Hepatic stellate cell (primary cell): Measurements from ENCODE around the gene GORASP2.

Experiments
- DNase-seq: peaks from one replicate; pipeline ENCODE4 v3.0.0; 2011; ENCODE audit warnings: low spot score

GORASP2 gene

DNA sequence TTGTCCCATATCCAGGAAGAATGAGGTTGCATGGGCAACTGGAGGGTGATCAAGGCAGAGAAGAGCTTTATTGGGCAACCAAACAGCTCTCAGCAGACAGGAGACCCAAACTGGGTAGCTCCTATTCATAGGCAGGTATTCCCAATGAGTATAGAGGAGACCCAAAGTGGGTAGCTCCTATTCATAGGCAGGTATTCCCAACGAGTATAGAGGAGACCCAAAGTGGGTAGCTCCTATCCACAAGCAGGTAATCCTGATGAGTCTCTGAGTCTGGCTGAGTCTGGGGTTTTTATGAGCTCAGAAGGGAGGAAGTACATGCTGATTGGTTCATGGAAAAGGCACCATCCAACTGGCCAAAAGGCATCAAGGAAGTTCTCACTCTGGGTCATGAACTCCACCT, 5.3 kb upstream of the GORASP2 start:
- no peak for DNase-seq

DNA sequence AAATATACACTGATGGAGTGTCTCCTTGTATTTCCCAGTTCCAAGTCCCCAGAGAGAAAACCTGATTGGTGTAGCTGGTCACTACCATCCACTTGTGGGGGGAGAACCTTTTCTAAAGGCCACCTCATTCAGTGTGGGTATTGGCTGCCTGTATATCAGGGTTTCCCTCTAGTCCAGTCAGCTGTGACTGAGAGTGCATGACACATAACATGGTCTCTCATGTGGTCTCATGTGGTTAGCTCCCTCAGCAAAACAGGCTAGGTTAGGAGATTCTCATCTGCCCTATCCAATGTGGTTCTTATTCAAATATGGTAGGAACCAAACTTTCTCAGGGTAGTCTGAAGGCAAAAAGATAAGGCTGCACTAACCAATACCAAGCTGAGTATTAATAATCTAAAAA, 4.1 kb upstream of the GORASP2 start:
- DNase-seq = no peak

DNA sequence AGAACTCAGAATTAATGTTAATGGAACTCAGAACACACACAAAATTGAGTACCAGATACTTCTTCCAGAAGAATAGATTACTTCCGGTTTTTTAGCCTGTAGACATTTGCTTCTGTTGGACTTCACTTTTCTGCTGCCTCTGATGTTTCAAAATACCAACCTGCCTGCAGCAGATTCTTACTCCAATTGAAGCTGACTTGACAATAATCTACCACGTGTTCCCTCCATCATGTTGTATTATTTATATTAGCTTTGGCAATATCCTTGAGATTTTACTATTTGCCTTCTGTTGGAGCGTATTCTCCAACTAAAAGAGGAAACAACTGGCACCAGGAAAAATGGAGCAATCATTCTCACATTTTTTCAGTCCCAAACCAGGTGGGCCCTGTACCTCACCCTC, 3.1 kb upstream of the GORASP2 start:
- no peak for DNase-seq

DNA sequence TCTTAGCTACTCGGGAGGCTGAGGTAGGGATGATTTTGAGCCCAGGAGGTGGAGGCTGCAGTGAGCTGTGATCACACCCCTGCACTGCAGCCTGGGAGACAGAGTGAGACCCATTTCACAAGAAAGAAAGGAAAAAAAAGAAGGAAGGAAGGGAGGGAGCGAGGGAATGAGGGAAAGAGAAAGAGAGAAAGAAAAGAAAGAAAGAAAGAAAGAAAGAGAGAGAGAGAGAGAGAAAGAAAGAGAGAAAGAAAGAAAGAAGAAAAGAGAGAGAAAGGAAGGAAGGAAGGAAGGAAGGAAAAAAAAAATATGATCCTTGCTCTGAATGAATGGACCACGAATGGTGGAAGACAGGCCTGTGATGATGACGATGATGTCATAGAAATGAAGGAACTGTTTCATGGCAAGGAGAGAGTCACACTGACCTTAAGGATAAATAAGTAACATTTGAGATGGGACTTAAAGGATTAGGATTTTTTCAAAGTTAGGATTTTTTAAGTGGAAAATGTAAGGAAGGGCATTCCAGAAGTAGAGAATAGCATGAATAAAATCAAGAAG, 2.2 kb upstream of the GORASP2 start:
- no peak for DNase-seq

DNA sequence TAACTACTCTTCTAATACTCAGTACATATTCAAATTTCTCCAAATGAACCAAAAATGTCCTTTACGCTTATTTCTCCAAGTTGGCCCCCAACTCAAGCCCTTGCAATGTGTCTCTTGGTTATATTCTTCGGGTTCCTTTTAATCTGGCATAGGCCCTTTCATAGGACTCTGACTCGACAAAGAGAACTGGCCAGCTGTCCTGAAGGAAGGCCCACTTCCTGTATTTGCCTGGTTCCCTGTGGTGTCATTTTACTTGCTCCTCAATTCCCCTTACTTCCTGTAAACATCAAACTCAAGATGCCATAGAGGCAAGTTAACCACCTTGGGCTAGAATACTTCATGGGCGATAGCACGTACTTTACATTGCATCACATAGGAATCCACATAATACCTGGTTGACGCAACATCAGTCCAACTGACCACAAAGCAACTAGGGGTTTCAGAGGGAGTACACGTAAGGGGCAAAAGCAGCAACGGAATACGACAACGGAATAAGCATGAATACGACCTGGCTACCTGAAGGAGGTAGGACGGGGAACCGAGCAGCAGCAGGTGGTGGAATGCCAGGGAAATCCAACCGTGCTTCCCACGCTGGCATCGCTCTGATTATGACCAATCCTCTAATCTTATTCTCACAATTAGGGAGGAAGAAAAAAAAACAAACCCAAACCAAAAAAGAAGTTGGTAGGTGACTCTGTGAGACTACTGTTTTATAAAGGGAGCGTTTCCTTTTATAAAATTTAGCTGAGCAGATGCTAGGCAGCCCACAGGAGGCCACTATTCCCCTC, 823 bp upstream of the GORASP2 start:
- no peak for DNase-seq

DNA sequence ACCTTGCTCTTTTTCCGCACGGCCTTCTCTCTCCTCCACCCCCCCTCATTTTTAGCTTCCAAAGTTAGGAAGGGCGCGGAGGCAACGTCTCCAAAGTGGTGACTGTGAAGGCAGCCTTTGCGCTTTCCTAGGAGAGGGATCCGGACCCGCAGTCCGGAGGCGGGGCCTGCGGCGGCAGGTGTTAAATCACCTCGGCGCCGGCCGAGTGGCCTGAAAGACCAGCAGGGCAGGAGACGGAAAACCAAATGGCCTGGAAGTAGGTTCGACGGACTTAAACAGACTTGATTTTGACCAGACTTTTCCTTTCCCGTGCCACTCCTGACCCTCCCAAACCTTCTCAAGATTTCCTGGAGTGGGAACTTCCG, 615 bp downstream of the GORASP2 start:
- peak; percentile 48 for DNase-seq

DNA sequence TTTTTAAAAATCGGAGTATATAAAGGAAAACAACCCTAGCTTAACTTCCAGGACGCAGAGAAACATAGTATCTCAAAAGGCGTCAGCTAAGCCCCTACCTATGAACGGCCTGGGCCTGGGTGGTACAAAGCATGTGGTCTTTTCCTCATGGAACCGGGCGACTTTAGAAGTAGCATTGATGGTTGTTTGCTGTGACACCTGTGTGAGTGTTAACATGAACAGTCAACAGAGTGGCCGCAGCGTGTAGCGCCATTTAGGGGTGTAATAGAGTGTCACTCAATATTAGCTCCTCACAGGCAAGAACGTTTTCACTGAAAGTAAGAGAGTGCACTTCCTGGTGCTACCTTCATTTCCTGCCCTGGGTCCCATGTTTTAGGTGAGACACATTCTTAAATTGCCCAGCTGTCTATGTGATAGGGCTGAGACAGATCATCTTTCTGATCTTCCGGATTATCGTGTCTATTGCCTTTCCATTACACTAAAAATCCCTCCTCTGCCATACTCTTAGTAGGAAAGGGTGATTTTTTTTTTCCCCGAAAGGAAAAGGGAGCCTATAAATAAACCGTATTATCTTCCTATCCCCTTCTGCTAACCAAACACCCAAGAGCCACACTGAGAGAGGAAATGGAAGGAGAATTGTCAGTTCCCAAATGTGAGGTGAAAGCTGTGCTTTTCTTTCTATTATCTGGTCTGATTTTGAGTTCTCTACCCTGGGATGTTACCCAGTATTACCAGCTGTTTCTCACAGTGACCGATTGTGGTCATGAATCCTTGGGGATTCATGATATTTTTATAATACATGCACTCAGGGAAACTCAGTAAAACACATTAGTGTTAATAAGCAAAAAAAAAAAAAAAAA, 1.3 kb downstream of the GORASP2 start:
- DNase-seq = peak; percentile 45

DNA sequence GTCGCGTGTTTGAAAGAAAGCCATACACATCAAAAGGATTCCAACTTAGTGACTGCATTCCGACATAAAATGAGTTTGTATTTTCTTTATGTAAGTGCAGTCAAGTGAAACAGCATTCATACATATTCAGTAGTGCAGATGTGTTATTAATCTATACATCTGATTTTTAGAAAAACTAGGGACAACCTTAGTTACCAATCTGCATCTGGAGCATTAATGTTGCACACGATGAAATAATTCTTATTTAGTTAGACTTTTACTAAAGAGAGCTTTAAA, 1.9 kb downstream of the GORASP2 start:
- DNase-seq = no peak

DNA sequence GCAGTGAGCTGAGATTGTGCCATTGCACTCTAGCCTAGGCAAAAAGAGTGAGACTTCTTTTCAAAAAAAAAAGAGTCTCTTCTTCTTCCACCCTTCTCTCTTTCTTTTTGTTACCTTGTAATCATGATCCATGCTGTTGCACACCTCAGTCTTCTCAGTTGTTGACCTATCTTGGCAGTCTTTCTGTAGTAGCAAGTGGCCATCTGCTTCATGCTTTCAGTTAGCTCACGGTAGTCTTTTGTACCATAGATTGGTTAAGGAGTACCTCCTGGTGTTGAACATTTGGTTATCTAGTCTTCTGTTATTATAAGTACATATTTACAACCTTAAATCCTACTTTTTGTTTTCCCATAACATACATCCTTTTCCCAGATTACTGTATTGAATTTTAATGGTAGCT, 3.1 kb downstream of the GORASP2 start:
- no peak for DNase-seq

DNA sequence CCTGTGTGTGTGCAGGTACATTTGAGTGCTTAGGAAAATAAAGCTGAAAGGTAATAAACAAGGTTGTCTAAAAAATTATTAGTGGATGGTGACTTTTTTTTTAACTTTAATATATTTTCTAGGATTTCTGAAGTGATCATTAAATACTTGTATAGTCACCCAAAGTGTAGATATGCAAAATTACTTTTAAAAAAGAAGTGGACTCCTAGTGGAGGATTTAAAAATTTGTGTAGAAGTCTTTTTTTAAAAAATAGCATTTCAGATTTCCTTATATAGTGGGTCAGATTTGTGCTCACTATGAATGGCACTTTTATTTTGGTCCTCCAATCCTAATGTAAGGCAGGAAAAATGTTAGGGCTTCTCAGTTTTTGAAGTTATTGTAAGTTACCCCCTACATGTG, 3.9 kb downstream of the GORASP2 start:
- DNase-seq = no peak

DNA sequence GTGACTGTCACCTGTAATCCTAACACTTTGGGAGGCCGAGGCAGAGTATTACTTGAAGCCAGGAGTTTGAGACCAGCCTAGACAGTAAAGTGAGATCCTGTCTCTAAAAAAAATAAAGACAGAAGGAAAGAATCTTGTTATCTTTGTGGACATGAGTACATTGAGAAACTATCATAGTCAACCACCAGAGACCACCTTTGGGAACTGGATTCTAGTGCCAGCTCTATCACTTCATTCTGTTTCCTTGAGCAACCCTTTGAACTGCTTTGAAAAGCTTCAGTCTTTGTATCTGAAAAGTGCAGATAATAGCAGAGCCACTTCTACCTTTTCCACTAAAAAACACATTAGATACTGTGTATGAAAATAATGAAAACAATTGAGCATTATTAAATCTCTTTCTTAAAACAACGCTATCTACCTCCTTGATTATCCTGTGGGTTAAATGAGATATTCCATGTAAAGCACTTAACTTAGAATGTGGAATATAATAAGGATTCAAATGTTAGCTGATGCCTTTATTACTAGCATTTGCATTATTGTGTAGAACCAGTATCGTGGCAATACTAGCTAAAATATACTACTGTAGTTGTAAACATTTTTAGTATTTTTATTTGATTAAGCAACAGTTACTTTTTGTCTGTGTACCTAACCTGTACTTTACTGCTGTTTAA, 8.8 kb downstream of the GORASP2 start:
- no peak for DNase-seq

DNA sequence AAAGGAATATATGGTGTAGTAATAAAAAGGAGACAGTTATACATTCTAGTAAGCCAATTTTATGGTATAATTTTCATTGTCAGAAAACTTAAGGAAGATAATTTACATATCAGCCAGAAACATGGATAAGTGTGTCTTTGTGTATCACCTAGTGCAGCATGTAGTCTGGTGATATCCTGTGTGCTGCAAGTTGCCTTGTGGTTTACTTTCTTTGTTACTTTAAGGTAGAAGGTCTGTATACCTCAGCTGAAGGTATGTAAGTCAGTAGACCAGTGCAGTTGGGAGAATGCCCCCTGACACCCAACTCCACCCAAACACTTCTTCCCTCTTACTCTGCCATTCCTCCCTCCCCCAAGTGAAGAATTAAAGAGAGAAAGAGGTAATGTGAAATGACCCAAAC, 11.0 kb downstream of the GORASP2 start:
- DNase-seq = no peak

DNA sequence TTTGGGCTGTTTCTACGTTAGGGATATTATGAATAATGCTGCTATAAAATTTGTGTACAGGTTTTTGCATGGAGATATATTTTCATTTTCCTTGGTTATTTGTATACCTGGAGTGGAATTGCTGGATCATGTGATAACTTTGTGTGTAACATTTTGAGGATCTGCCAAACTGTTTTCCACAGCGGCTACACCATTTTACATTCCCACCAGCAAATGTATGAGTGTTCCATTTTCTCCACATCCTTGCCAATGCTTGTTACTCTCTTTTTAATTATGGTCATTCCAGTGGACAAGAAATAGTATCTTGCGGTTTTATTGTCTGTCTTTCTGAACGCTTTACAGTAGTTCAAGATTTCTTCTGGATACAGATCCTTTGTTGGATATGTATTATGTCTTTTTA, 13.6 kb downstream of the GORASP2 start:
- no peak for DNase-seq

DNA sequence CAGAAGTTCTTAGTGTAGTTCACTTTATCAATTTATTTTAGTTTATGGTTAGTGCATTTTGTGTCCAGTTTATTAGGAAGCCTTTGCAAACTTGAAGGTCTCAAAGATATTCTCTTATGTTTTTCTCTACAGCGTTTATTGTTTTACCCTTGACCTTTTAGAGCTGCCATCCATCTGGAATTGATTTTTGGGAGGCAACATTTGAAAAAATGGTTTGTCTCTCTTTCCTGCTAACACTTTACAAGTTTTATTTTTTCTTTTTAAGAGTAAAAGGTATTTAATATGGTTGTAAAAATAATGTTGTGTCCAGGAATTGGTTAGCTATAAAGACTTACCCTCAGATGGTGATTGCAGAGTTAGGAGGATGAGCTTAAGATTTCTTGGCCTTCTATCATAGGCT, 14.0 kb downstream of the GORASP2 start:
- DNase-seq = no peak

DNA sequence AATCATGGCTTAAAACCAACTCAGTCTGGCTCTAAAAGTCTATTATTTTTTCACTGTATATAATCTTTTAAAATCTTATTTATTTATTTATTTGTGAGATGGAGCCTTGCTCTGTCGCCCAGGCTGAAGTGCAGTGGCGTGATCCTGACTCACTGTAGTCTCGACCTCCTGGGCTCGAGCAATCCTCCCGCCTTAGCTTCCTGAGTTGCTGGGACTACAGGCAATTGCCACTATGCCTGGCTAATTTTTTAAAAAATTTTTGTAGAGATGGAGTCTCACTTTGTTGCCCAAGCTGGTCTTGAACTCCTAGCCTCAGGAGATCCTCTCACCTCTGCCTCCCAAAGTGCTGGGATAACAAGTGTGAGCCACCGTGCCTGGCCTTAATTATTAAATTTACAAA, 14.5 kb downstream of the GORASP2 start:
- no peak for DNase-seq

DNA sequence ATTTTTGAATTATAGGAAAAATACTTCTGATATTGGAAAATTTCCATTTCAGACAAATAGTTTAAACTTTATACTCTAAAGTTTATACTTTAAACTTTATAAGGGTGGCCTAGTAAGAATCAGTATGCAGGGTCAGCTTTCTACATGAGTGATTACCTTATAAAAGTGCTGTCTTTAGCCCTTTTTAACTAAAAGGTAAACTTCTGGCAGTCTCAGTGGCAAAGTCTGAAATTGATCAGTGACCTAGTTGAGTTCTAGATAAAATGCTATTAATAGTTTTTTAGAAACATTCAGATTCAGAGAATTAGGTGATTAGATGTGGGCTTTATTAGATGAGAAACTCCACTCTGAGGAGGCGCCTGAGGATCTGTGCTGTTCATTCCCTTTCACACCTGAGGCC, 15.5 kb downstream of the GORASP2 start:
- DNase-seq = no peak

DNA sequence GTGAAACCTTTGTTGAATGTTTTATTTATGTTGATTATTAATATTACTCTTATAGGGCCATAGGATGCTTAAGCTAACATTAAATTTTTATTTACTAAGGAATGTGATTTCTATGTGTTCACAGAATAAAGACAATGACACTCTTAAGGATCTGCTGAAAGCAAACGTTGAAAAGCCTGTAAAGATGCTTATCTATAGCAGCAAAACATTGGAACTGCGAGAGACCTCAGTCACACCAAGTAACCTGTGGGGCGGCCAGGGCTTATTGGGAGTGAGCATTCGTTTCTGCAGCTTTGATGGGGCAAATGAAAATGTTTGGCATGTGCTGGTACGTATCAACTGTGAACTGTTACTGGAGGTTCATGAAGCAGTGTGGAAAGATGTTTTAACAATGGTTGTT, 20.4 kb downstream of the GORASP2 start:
- no peak for DNase-seq

DNA sequence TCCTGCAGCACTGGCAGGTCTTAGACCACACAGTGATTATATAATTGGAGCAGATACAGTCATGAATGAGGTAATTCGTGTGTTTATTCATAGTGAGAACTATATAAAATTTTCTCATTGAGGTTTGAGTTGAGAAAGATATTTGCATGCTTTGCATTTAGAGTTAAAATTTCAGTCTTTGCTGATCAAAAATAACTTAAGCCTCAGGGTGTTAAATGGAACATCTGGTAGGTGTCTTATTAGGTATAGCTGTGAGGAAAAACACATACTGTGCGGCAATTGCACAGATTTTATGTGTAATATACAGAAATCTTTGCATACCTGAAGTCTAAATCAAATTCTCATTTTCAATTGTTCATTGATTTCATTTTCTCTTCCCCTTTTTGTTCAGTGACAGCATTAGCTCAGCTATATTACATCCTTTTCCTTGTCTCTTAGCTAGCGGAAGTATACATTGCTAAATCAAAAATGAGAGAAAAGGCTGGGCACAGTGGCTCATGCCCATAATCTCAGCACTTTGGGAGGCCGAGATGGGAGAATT, 21.2 kb downstream of the GORASP2 start:
- DNase-seq = no peak

DNA sequence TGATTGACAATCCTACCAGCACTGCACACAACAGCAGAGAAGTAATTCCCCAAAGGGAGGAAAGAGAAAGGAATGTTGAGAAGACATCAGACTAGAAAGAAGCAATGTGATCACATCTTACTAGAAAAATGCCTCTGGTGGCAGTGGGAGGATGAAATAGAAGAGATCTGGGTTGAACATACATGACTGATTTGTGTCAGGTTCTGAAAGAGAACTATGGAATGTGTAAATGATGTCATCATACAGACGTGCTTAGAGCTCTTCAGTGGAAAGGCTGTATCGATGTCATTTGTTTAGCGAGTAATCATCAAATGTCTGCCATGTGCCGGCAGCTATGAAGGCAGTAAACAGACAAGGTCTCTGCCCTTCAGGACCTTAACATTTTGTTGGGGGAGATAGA, 24.9 kb downstream of the GORASP2 start:
- no peak for DNase-seq

DNA sequence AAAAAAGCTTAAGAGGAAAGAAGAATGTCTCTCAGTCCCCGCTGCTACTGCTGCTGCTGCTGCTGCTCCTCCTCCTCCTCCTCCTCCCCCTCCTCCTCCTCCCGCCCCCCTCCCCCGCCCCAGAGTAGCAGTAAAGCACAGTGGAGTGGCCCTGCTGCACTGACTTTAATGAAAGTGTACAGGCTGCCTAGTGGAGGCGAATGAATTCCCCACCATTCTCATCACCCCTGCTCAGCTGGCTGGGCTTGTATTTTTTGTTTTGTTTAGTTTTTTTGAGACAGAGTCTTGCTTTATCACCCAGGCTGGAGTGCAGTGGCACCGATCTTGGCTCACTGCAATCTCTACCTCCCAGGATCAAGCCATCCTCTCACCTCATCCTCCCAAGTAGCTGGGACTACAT, 34.3 kb downstream of the GORASP2 start:
- DNase-seq = no peak

DNA sequence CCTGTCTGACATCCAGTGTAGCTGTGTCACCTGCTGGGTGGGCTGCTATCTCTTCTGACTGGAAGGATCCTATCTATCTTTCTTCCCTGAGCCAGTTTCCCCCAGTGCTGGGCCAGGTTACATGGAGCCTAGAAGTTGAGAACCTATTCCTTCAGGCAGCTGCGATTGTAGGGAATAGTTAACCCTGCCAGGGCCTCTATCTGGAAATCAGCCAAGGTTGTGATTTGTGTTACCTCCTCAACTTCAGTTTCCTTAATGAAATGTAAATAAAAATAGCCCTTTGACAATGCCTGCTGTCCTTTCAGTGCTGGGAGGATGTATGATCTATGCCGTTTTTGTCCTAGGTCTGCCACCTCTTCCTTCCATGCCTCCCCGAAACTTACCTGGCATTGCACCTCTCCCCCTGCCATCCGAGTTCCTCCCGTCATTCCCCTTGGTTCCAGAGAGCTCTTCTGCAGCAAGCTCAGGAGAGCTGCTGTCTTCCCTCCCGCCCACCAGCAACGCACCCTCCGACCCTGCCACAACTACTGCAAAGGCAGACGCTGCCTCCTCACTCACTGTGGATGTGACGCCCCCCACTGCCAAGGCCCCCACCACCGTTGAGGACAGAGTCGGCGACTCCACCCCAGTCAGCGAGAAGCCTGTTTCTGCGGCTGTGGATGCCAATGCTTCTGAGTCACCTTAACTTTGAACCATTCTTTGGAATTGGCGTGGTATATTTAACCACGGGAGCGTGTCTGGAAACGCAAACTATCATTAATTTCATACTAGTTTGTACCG, 36.6 kb downstream of the GORASP2 start:
- DNase-seq = no peak
